ENCODE measurements around the gene MAP2K1.

Gene MAP2K1

DNA sequence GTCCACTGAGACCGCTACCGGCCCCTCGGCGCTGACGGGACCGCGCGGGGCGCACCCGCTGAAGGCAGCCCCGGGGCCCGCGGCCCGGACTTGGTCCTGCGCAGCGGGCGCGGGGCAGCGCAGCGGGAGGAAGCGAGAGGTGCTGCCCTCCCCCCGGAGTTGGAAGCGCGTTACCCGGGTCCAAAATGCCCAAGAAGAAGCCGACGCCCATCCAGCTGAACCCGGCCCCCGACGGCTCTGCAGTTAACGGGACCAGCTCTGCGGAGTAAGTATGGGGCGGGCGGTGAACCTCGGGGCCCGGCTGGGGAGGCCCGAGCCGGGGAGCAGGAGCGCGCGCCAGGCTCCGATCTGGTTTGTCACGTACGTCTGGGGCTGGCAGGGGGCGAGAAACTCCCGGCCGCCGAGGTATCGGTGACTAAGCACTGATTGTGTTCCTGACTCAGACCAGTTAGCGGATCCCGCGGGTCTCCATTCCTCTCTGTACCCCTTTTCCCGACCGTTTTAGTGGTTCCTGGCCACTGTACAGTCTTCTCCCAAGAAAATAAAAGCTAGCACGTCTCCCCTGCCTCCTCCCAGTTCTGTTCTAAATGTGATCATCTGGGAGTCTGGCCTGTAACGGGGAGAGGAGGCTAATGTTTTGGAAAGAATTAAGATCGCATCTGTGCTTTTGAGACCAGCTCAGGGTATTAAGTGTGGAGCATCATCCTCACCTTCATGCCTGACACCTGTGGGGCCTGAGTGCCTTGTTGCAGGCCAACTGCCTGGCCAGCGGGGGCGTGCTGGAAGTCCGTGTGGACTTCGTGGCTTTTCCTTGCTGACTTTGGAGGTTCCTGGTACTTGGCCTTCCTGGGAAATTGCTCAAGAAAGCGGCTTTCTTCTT lies 691 bp downstream of the MAP2K1 start:
- Histone ChIP-seq H3K4me3 (ENCODE audit: low read depth, low read length) (peak overlapping the region; percentile 88), H3K9me3 (ENCODE audit: control insufficient read depth, insufficient read depth, low read depth, low read length) (no peaks in the 10 kb centered on the region), H3K27ac (ENCODE audit: extremely low read depth, low read depth, low read length) (peak overlapping the region; percentile 83), H3K36me3 (ENCODE audit: control insufficient read depth in 2 of 2, insufficient read depth in 1 of 2, low read length in 2 of 2) (peaks cover 0 to 23% of the 10 kb centered on the region in 2 experiments; a peak in 2 of 3 replicates), H3K4me1 (ENCODE audit: control insufficient read depth, insufficient read depth, low read length) (peaks cover 5% of the 10 kb centered on the region; the same call in 1 of the 2 replicates)
- ChIA-PET CTCF (interaction anchor here (0.6 to 4.8 kb wide), 14 partner anchors 12 to 915 kb away, joined by 3 to 58 read pairs (median 3); partner anchors contain the start of gene SNAPC5), POLR2A (interaction anchor here (0.5 to 3.2 kb wide), 19 partner anchors 17 to 596 kb away, joined by 3 to 26 read pairs (median 4); partner anchors contain the start of genes RPL4, SNAPC5, TIPIN and ZWILCH)
- TF ChIP-seq PATZ1 (tag by site-specific recombination; IDR thresholded peaks at IDR 0.05) (peak; percentile 76), WT1 (tag by site-specific recombination; IDR thresholded peaks at IDR 0.05) (peak; percentile 65), ZNF302 (tag by site-specific recombination; IDR thresholded peaks at IDR 0.05; ENCODE audit: low read depth) (no peak), ZNF391 (tag by site-specific recombination; IDR thresholded peaks at IDR 0.05; ENCODE audit: borderline replicate concordance, low read depth) (peak; percentile 43; the same call in 1 of the 2 replicates), ZNF792 (tag by site-specific recombination; IDR thresholded peaks at IDR 0.05) (0 out of 2 replicates have a peak, but pooled peaks have one; percentile 7), ZNF600 (tag by site-specific recombination; IDR thresholded peaks at IDR 0.05) (peak; percentile 73), ZNF664 (tag by site-specific recombination; IDR thresholded peaks at IDR 0.05) (no peak), ZNF639 (tag by site-specific recombination; IDR thresholded peaks at IDR 0.05) (no peak), SP2 (tag by site-specific recombination; IDR thresholded peaks at IDR 0.05) (peak; percentile 12; the same call in 1 of the 2 replicates), ZNF266 (tag by site-specific recombination; IDR thresholded peaks at IDR 0.05; ENCODE audit: low read depth) (no peak), ZNF18 (tag by site-specific recombination; IDR thresholded peaks at IDR 0.05) (no peak), ZNF324 (tag by site-specific recombination; IDR thresholded peaks at IDR 0.05) (0 out of 2 replicates have a peak, but pooled peaks have one; percentile 25), ZNF37A (tag by site-specific recombination; IDR thresholded peaks at IDR 0.05) (no peak), ZNF561 (tag by site-specific recombination; IDR thresholded peaks at IDR 0.05; ENCODE audit: borderline replicate concordance) (peak; percentile 90), IKZF3 (tag by site-specific recombination; IDR thresholded peaks at IDR 0.05) (peak; percentile 80), ZNF629 (tag by site-specific recombination; IDR thresholded peaks at IDR 0.05) (peak; percentile 33), ZSCAN30 (tag by site-specific recombination; IDR thresholded peaks at IDR 0.05) (0 out of 2 replicates have a peak, but pooled peaks have one; percentile 33)
- TF ChIP-seq, protein P1, sequence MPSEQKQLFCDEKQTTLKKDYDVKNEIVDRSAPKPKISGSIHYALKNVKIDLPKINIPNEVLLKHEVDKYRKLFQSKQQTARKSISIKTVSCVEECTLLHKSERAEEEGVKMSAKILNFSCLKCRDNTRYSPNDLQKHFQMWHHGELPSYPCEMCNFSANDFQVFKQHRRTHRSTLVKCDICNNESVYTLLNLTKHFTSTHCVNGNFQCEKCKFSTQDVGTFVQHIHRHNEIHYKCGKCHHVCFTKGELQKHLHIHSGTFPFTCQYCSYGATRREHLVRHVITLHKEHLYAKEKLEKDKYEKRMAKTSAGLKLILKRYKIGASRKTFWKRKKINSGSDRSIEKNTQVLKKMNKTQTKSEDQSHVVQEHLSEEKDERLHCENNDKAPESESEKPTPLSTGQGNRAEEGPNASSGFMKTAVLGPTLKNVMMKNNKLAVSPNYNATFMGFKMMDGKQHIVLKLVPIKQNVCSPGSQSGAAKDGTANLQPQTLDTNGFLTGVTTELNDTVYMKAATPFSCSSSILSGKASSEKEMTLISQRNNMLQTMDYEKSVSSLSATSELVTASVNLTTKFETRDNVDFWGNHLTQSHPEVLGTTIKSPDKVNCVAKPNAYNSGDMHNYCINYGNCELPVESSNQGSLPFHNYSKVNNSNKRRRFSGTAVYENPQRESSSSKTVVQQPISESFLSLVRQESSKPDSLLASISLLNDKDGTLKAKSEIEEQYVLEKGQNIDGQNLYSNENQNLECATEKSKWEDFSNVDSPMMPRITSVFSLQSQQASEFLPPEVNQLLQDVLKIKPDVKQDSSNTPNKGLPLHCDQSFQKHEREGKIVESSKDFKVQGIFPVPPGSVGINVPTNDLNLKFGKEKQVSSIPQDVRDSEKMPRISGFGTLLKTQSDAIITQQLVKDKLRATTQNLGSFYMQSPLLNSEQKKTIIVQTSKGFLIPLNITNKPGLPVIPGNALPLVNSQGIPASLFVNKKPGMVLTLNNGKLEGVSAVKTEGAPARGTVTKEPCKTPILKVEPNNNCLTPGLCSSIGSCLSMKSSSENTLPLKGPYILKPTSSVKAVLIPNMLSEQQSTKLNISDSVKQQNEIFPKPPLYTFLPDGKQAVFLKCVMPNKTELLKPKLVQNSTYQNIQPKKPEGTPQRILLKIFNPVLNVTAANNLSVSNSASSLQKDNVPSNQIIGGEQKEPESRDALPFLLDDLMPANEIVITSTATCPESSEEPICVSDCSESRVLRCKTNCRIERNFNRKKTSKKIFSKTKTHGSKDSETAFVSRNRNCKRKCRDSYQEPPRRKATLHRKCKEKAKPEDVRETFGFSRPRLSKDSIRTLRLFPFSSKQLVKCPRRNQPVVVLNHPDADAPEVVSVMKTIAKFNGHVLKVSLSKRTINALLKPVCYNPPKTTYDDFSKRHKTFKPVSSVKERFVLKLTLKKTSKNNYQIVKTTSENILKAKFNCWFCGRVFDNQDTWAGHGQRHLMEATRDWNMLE (tag by site-specific recombination; conservative IDR thresholded peaks at IDR 0.05; ENCODE audit: low read depth) = 0 out of 2 replicates have a peak, but pooled peaks have one; percentile 12
- TF ChIP-seq, protein P2, sequence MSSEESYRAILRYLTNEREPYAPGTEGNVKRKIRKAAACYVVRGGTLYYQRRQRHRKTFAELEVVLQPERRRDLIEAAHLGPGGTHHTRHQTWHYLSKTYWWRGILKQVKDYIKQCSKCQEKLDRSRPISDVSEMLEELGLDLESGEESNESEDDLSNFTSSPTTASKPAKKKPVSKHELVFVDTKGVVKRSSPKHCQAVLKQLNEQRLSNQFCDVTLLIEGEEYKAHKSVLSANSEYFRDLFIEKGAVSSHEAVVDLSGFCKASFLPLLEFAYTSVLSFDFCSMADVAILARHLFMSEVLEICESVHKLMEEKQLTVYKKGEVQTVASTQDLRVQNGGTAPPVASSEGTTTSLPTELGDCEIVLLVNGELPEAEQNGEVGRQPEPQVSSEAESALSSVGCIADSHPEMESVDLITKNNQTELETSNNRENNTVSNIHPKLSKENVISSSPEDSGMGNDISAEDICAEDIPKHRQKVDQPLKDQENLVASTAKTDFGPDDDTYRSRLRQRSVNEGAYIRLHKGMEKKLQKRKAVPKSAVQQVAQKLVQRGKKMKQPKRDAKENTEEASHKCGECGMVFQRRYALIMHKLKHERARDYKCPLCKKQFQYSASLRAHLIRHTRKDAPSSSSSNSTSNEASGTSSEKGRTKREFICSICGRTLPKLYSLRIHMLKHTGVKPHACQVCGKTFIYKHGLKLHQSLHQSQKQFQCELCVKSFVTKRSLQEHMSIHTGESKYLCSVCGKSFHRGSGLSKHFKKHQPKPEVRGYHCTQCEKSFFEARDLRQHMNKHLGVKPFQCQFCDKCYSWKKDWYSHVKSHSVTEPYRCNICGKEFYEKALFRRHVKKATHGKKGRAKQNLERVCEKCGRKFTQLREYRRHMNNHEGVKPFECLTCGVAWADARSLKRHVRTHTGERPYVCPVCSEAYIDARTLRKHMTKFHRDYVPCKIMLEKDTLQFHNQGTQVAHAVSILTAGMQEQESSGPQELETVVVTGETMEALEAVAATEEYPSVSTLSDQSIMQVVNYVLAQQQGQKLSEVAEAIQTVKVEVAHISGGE (tag by site-specific recombination; conservative IDR thresholded peaks at IDR 0.05; ENCODE audit: low read depth) = 0 out of 2 replicates have a peak, but pooled peaks have one; percentile 12
- TF ChIP-seq, protein P3, sequence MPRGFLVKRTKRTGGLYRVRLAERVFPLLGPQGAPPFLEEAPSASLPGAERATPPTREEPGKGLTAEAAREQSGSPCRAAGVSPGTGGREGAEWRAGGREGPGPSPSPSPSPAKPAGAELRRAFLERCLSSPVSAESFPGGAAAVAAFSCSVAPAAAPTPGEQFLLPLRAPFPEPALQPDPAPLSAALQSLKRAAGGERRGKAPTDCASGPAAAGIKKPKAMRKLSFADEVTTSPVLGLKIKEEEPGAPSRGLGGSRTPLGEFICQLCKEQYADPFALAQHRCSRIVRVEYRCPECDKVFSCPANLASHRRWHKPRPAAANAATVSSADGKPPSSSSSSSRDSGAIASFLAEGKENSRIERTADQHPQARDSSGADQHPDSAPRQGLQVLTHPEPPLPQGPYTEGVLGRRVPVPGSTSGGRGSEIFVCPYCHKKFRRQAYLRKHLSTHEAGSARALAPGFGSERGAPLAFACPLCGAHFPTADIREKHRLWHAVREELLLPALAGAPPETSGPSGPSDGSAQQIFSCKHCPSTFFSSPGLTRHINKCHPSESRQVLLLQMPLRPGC (tag by site-specific recombination; IDR thresholded peaks at IDR 0.05) = no peak
